Hematopoietic multipotent progenitor cell (in vitro differentiated cells): ENCODE results near the gene SCLT1. TPM values are rescaled to one million over a fixed set of nuclear protein-coding genes. Genes with fewer than 3 reads are reported as not detected.
A peak's percentile ranks its signal among the peaks of the same experiment; 100 is the strongest.

Experiments used
- DNase-seq, 3 donors: peaks; one replicate each; pipeline ENCODE4 v3.0.0-alpha.2; 2011 to 2015; ENCODE audit warnings: low read depth in 2 of 3, low spot score in 2 of 3
- small RNA-seq: library from RNA; depleted of rRNA; stranded (forward); fragments of <200 nt; gene quantifications from one replicate; pipeline ENCODE3, GENCODE V24; 2012
- total RNA-seq: library from RNA; depleted of rRNA; stranded (reverse); fragments of >200 nt; gene quantifications from one replicate; pipeline ENCODE4 v1.2.3, GENCODE V29; 2012

Gene SCLT1
- total RNA-seq, 1 donor, result 8.6 TPM

- no peak for DNase-seq
These were observed 243.1 kb downstream of the SCLT1 start for GRCh38 chr4:128850252-128850651.

GRCh38 chr4:128848461-128848860 is 244.9 kb downstream of the SCLT1 start:
- no peak for DNase-seq

GRCh38 chr4:128847082-128847724 is 246.1 kb downstream of the SCLT1 start:
- DNase-seq, result peak in 1 of 3 donors; percentile 30

GRCh38 chr4:128846063-128846462 is 247.3 kb downstream of the SCLT1 start:
- no peak for DNase-seq

- no peak for DNase-seq
These were observed 248.4 kb downstream of the SCLT1 start for GRCh38 chr4:128844931-128845330.

GRCh38 chr4:128841402-128841801 is 251.9 kb downstream of the SCLT1 start:
- no peak for DNase-seq

- DNase-seq, result no peak
These were observed 252.5 kb downstream of the SCLT1 start for GRCh38 chr4:128840711-128841318.

GRCh38 chr4:128837679-128838078 is 255.7 kb downstream of the SCLT1 start:
- no peak for DNase-seq

GRCh38 chr4:128837198-128837597 is 256.1 kb downstream of the SCLT1 start:
- DNase-seq, result no peak

GRCh38 chr4:128835498-128836222 is 257.7 kb downstream of the SCLT1 start:
- no peak for DNase-seq

Small RNAs within 50 kb of the gene (small RNA-seq; reads per million reads assigned to genes)
- gene AC093826.2, result not detected

Other genes starting within 250 kb of the SCLT1 start
- gene C4orf33, start 2.6 kb upstream of the SCLT1 start, total RNA-seq, result 3.2 TPM